ENCODE results near the gene TBC1D22A.
A peak's percentile ranks its signal among the peaks of the same experiment; 100 is the strongest.

Gene TBC1D22A

DNA sequence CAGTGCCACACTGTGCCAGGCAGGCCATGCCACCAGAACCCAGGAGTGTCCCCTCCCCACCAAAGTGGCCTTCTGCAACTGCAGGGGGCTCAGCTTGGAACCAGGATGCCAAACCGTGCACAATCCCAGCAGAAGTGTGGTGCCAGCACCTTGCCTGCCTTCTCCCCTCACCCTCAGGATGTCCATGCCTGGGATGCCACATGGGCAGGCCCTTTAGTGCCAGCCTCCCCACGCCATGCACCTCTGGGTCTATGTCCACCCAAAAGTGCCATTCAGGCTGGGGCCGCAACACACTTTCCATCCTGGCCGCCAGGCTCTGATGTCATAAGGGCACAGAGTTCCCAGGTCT lies 8.7 kb upstream of the TBC1D22A start:
- Mint-ChIP-seq H3K36me3 (ENCODE audit: low read depth) (peaks cover 5% of the 10 kb centered on the region), H3K4me3 (no peak overlapping the region)

DNA sequence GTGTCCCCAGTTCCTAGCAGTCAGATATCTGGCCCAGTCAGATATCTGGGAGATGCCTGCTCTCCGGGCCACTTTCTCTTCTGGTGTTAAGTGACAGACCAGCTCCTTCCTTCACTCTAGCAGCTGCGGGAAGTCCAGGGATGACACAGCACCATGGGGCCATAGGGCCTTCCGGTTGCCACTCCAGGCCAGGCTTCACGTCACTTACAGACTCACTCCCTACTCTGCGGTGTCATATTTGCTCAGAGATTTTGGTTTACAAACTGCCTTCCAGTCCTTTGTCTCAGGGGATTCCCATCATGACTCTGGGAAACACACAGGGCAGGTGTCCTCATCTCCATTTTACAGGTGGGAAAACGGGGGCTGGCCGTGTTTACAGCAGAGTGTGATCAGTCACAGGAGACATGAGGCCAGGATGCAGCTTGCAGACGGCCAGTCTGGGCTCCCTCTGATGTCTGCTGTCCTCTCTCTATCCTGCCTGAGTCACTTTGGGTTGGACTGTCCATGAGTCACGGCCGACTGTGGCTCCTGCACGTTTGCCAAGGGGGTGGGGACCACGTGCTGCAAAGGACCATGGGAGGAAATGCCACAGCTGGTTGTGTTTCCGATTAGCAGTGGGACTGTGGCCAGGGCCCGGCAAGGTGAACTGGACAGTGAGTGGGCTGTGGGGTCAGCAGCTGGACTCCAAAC lies 8.2 kb upstream of the TBC1D22A start:
- DNase-seq (ENCODE audit: low spot score), result no peak
- H3K36me3 Mint-ChIP-seq (ENCODE audit: low read depth), result peaks cover 5% of the 10 kb centered on the region
- no peak overlapping the region for H3K4me3 Mint-ChIP-seq
- H3K4me1 Mint-ChIP-seq (ENCODE audit: low read depth), result peaks cover 18% of the 10 kb centered on the region
- H3K27me3 Mint-ChIP-seq (ENCODE audit: low read depth), result no peaks in the 10 kb centered on the region
- peaks cover 9% of the 10 kb centered on the region for H3K9me3 Mint-ChIP-seq
- H3K27ac Mint-ChIP-seq, result peak overlapping the region; percentile 31

More for the DNA sequence above, 8.7 kb upstream of the TBC1D22A start:
- no peak for DNase-seq (ENCODE audit: low spot score)
- Mint-ChIP-seq H3K27me3 (ENCODE audit: low read depth) (no peaks in the 10 kb centered on the region), H3K27ac (no peak overlapping the region), H3K4me1 (ENCODE audit: low read depth) (peaks cover 18% of the 10 kb centered on the region), H3K9me3 (peaks cover 9% of the 10 kb centered on the region)

DNA sequence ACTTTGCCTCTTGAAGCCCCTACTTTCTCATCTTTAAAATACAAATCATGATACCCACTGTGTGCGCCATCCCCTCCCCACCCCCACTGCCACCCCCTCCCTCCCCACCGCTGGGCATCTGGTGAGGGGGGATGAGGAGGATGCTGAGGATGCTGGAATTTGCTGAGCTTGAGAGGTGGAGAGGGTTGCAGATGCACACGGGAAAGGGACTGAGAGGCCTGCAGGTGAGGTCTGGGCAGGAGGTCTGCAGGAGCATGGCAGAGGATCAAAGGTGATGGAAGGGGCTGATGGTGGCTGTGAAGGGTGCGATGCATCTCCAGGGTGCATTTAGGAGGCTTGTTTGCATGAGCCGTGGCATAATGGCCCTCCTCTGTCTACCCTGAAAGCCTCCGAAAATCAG lies 7.6 kb upstream of the TBC1D22A start:
- peaks cover 5% of the 10 kb centered on the region for H3K36me3 Mint-ChIP-seq (ENCODE audit: low read depth)
- no peak overlapping the region for H3K27ac Mint-ChIP-seq
- no peaks in the 10 kb centered on the region for H3K27me3 Mint-ChIP-seq (ENCODE audit: low read depth)
- no peak overlapping the region for H3K4me3 Mint-ChIP-seq
- DNase-seq (ENCODE audit: low spot score), result no peak
- H3K9me3 Mint-ChIP-seq, result peaks cover 9% of the 10 kb centered on the region
- peaks cover 13% of the 10 kb centered on the region for H3K4me1 Mint-ChIP-seq (ENCODE audit: low read depth)

DNA sequence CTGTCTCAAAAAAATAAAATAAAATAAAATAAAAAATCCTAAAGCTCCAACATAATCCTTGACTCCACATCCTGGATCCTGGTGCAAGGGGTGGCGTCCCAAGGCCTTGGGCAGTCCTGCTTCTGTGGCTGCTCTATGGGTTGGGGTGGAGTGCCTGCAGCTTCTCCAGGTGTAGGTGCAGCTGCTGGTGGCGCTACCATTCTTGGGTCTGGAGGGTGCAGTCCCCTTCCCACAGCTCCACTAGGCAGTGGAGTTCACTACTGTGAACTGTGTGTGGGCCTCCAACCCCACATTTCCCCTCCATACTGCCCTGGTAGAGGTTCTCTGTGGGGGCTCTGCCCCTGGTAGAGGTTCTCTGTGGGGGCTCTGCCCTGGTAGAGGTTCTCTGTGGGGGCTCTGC lies 6.9 kb upstream of the TBC1D22A start:
- peaks cover 7% of the 10 kb centered on the region for H3K36me3 Mint-ChIP-seq (ENCODE audit: low read depth)
- H3K4me3 Mint-ChIP-seq, result no peak overlapping the region
- peaks cover 12% of the 10 kb centered on the region for H3K4me1 Mint-ChIP-seq (ENCODE audit: low read depth)
- H3K9me3 Mint-ChIP-seq, result peaks cover 9% of the 10 kb centered on the region
- no peak for DNase-seq (ENCODE audit: low spot score)
- no peaks in the 10 kb centered on the region for H3K27me3 Mint-ChIP-seq (ENCODE audit: low read depth)
- no peak overlapping the region for H3K27ac Mint-ChIP-seq

DNA sequence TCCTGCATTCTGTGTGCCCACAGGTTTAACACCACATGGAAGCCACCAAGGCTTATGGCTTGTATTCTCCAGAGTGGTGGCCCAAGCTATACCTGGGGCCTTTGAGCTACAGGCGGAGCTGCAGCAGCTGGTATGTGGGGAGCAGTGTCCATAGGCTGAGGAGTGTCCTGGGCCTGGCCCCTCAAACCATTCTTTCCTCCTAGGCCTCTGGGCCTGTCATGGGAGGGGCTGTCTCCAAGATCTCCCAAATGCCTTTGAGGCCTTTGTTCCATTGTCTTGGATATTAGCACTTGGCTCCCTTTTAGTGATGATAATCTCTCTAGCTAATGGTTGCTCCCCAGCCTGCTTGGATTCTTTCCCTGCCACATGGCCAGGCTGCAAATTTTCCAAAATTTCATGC lies 6.4 kb upstream of the TBC1D22A start:
- H3K4me1 Mint-ChIP-seq (ENCODE audit: low read depth), result peaks cover 17% of the 10 kb centered on the region
- H3K9me3 Mint-ChIP-seq, result peaks cover 9% of the 10 kb centered on the region
- no peak overlapping the region for H3K27ac Mint-ChIP-seq
- H3K4me3 Mint-ChIP-seq, result no peak overlapping the region
- no peak for DNase-seq (ENCODE audit: low spot score)
- H3K36me3 Mint-ChIP-seq (ENCODE audit: low read depth), result peaks cover 7% of the 10 kb centered on the region
- no peaks in the 10 kb centered on the region for H3K27me3 Mint-ChIP-seq (ENCODE audit: low read depth)

GRCh38 chr22:46757104-46757503 lies 5.3 kb upstream of the TBC1D22A start:
- Mint-ChIP-seq H3K27ac (no peak overlapping the region), H3K36me3 (ENCODE audit: low read depth) (peaks cover 10% of the 10 kb centered on the region), H3K9me3 (peaks cover 9% of the 10 kb centered on the region), H3K27me3 (ENCODE audit: low read depth) (no peaks in the 10 kb centered on the region), H3K4me1 (ENCODE audit: low read depth) (peaks cover 24% of the 10 kb centered on the region), H3K4me3 (no peak overlapping the region)
- DNase-seq (ENCODE audit: low spot score), result no peak

DNA sequence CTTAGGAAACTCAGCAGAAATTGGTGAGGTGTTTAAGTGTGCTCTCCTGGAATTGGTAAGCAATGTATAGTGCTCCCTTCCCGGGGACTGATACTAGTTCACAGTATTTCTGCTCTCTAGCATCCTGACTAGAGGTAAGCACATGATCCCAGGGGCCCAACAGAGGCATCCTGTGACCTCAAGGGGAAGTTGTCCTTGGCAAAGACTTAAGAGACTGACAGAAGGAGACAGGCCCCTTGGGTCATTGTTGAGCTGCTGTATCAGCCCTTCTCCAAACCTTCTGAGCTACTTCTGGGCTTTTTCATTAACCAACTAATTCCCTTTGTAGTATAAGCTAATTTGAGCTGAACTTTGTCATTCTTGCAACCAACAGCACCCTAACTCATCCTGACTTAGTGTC lies 4.3 kb upstream of the TBC1D22A start:
- Mint-ChIP-seq H3K27me3 (ENCODE audit: low read depth) (no peaks in the 10 kb centered on the region), H3K36me3 (ENCODE audit: low read depth) (peaks cover 17% of the 10 kb centered on the region), H3K9me3 (peaks cover 9% of the 10 kb centered on the region), H3K27ac (no peak overlapping the region), H3K4me3 (no peak overlapping the region), H3K4me1 (ENCODE audit: low read depth) (peaks cover 27% of the 10 kb centered on the region)
- no peak for DNase-seq (ENCODE audit: low spot score)

DNA sequence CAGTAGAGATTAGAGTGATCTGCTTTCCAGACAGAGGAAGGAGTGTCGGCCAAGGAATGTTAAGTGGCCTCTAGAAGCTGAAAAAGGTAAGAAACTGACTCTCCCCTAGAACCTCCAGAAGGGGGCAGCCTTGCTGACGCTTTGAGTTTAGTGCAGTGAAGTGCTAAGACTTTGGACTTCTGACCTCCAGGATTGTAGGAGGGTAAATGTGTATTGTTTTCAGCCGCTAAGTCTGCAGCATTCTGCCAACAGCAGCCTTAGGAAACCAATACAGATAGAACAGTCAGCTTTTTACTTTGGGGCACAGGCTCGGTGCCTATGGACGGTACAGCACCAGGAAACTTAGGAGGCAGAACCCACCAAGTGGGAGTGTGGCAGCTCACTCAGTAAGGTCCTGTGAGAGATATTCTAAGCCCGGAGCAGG lies 3.6 kb upstream of the TBC1D22A start:
- H3K4me1 Mint-ChIP-seq (ENCODE audit: low read depth), result peaks cover 31% of the 10 kb centered on the region
- peaks cover 19% of the 10 kb centered on the region for H3K36me3 Mint-ChIP-seq (ENCODE audit: low read depth)
- no peak overlapping the region for H3K4me3 Mint-ChIP-seq
- H3K27ac Mint-ChIP-seq, result peak overlapping the region; percentile 20
- H3K27me3 Mint-ChIP-seq (ENCODE audit: low read depth), result no peaks in the 10 kb centered on the region
- DNase-seq (ENCODE audit: low spot score), result peak; percentile 31
- peaks cover 9% of the 10 kb centered on the region for H3K9me3 Mint-ChIP-seq

DNA sequence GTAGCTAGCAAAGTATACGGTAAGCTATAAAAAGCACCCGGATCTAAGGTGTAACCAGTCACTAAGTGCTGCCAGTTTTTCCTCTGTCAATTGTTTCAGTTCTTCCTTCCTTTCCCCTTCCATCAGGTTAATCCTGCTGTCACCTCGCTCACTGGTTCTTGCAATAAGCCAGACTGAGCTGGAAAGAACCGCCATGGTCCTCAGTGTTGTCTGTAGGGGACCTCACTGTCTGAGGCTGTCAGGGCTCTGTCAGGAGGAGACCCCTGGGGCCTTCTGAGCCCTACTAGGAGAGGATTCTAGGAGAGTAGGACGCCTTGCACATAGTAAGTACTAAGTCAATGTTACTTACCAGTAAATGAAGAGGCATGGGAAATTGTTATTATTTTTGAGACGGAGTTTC lies 1.4 kb upstream of the TBC1D22A start:
- Mint-ChIP-seq H3K9me3 (peaks cover 6% of the 10 kb centered on the region), H3K27ac (peak overlapping the region; percentile 93), H3K27me3 (ENCODE audit: low read depth) (no peaks in the 10 kb centered on the region), H3K4me3 (peak overlapping the region; percentile 90), H3K36me3 (ENCODE audit: low read depth) (peaks cover 19% of the 10 kb centered on the region), H3K4me1 (ENCODE audit: low read depth) (peaks cover 35% of the 10 kb centered on the region)
- DNase-seq (ENCODE audit: low spot score), result no peak

DNA sequence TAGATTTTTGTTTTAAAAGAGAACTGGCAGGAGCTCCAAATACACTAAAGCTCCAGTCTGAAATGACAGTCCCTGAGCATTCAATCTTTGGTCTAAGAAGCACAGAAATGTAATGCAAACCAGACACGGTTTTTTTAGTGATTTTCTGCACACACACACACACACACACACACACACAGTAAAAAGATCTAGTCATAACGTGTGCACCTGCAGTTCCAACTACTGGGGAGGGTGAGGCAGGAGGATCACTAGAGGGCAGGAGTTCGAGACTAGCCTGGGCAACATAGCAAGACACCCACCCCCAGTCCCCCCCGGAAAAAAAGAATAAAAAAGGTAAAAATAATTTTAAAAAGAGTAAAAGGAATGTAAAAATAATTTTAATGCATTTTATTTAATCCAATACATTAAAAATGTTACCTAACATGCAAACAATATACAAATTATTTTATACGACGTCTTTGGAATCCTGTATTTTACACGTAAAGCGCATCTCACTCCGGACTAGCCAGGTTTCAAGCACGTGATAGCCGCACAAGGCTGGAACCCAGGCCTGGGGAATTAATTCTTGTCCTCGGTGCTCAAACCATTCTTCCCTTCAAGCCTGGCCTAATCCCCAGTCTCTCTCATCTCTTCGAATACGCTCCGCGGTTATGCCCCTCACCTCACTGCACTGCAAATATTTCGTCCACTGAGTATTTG lies 762 bp upstream of the TBC1D22A start:
- DNase-seq (ENCODE audit: low spot score), result no peak
- H3K4me1 Mint-ChIP-seq (ENCODE audit: low read depth), result peaks cover 34% of the 10 kb centered on the region
- peak overlapping the region; percentile 99 for H3K4me3 Mint-ChIP-seq
- no peaks in the 10 kb centered on the region for H3K27me3 Mint-ChIP-seq (ENCODE audit: low read depth)
- H3K27ac Mint-ChIP-seq, result peak overlapping the region; percentile 98
- peaks cover 16% of the 10 kb centered on the region for H3K36me3 Mint-ChIP-seq (ENCODE audit: low read depth)
- peaks cover 1% of the 10 kb centered on the region for H3K9me3 Mint-ChIP-seq

GRCh38 chr22:46763051-46763705 lies 728 bp downstream of the TBC1D22A start:
- Mint-ChIP-seq H3K27ac (peak overlapping the region; percentile 98), H3K9me3 (no peaks in the 10 kb centered on the region)
- DNase-seq (ENCODE audit: low spot score), result peak; percentile 23

DNA sequence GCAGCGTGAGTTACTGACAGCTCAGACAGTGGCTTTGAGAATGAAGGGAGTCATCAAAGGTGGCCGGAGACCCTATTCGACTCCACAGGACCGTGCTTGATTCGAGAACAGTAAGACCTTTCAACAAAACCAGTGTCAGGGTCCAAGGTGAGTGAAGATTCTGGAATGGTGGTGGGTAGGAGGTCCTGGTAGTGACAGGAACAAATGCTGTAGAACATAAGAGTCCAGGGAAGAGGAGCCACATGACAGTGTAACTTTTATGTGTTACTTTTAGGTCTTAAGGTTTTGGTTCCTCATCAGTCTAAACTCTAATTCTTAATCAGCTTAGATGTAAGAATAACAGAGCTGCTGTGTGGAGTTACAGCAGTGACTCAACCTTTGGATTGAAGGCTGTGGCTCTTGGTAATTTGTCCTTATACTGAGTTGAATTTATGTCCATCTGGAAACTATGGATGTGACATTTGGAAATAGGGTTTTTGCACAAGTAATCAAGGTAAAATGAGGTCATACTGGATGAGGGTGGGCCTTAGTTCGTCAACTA lies 1.8 kb downstream of the TBC1D22A start:
- H3K4me1 Mint-ChIP-seq (ENCODE audit: low read depth), result peaks cover 35% of the 10 kb centered on the region
- H3K36me3 Mint-ChIP-seq (ENCODE audit: low read depth), result peaks cover 27% of the 10 kb centered on the region
- no peaks in the 10 kb centered on the region for H3K27me3 Mint-ChIP-seq (ENCODE audit: low read depth)
- DNase-seq (ENCODE audit: low spot score), result no peak
- H3K27ac Mint-ChIP-seq, result peak overlapping the region; percentile 98
- H3K4me3 Mint-ChIP-seq, result peak overlapping the region; percentile 99
- no peaks in the 10 kb centered on the region for H3K9me3 Mint-ChIP-seq

More at GRCh38 chr22:46763051-46763705, 728 bp downstream of the TBC1D22A start:
- Mint-ChIP-seq H3K36me3 (ENCODE audit: low read depth) (peaks cover 27% of the 10 kb centered on the region), H3K4me3 (peak overlapping the region; percentile 99), H3K4me1 (ENCODE audit: low read depth) (peaks cover 41% of the 10 kb centered on the region), H3K27me3 (ENCODE audit: low read depth) (no peaks in the 10 kb centered on the region)

- no peaks in the 10 kb centered on the region for H3K27me3 Mint-ChIP-seq (ENCODE audit: low read depth)
- peaks cover 35% of the 10 kb centered on the region for H3K4me1 Mint-ChIP-seq (ENCODE audit: low read depth)
- H3K36me3 Mint-ChIP-seq (ENCODE audit: low read depth), result peaks cover 30% of the 10 kb centered on the region
- no peak for DNase-seq (ENCODE audit: low spot score)
- H3K27ac Mint-ChIP-seq, result peak overlapping the region; percentile 7
- H3K9me3 Mint-ChIP-seq, result no peaks in the 10 kb centered on the region
- peak overlapping the region; percentile 6 for H3K4me3 Mint-ChIP-seq
Observed at GRCh38 chr22:46764779-46765485, 2.5 kb downstream of the TBC1D22A start.
